HEK293T (cell line): ENCODE data around the gene AHI1.

Source experiments
- ARNT ChIP-seq: fragments of 450-650 bp; IDR thresholded peaks from 2 replicates; pipeline ENCODE4 v1.6.1; 2017; ENCODE audit warnings: mild to moderate bottlenecking
- ELF4 ChIP-seq: fragments of 450-650 bp; IDR thresholded peaks from 2 replicates; pipeline ENCODE4 v1.6.1; 2017; ENCODE audit warnings: antibody characterized with exemption
- FOXA1 ChIP-seq: fragments of 450-650 bp; IDR thresholded peaks from 2 replicates; pipeline ENCODE4 v1.6.1; 2016; ENCODE audit warnings: mild to moderate bottlenecking
- FOXM1 ChIP-seq: fragments of 450-650 bp; IDR thresholded peaks from 2 replicates; pipeline ENCODE4 v1.6.1; 2017; ENCODE audit warnings: mild to moderate bottlenecking, borderline replicate concordance
- L3MBTL2 ChIP-seq: fragments of 450-650 bp; conservative IDR thresholded peaks from 2 replicates; pipeline ENCODE4 v1.6.1; 2016; ENCODE audit warnings: mild to moderate bottlenecking
- PKNOX1 ChIP-seq: fragments of 450-650 bp; IDR thresholded peaks from 2 replicates; pipeline ENCODE4 v1.6.1; 2016
- SUZ12 ChIP-seq: fragments of 450-650 bp; IDR thresholded peaks from 2 replicates; pipeline ENCODE4 v1.6.1; 2016; ENCODE audit warnings: mild to moderate bottlenecking
- ZNF384 ChIP-seq: fragments of 450-650 bp; IDR thresholded peaks from 2 replicates; pipeline ENCODE4 v1.6.1; 2016

GRCh38 chr6:135265278-135265677, 232.3 kb downstream of the AHI1 start:
- no peak for TF ChIP-seq L3MBTL2
- TF ChIP-seq PKNOX1 = no peak
- no peak for TF ChIP-seq FOXM1
- no peak for TF ChIP-seq ELF4
- TF ChIP-seq ARNT = no peak
- TF ChIP-seq SUZ12 = no peak
- no peak for TF ChIP-seq FOXA1
- no peak for TF ChIP-seq ZNF384
